Lung microvascular endothelial cell (primary cell): ENCODE results near the gene FHIT. TPM values are rescaled to one million over a fixed set of nuclear protein-coding genes. Genes with fewer than 3 reads are reported as not detected.
"Not testable (repeated sequence)": the region's sequence is repeated elsewhere in the genome, so short reads cannot be mapped to it uniquely, and the experiment has no call there.

Source experiments
- DNase-seq, 2 donors: peaks; one replicate each; pipeline versions ENCODE4 v3.0.0 to v3.0.0-alpha.2; 2010; ENCODE audit warnings: low read depth in 2 of 2
- total RNA-seq: library from RNA; depleted of rRNA; stranded (reverse); fragments of >200 nt; gene quantifications from 2 replicates; pipeline ENCODE4 v1.2.1, GENCODE V29; 2014

The FHIT gene
- total RNA-seq, 1 donor from 2014 or later = 0.79 TPM

- DNase-seq = no peak
Observed at GRCh38 chr3:61227799-61228198, 23.5 kb downstream of the FHIT start.

- DNase-seq = no peak
Observed at GRCh38 chr3:61226166-61226686, 25.0 kb downstream of the FHIT start.

GRCh38 chr3:61224823-61225222 lies 26.4 kb downstream of the FHIT start:
- no peak for DNase-seq

- DNase-seq = no peak
Observed at GRCh38 chr3:61223451-61223850, 27.8 kb downstream of the FHIT start.

- DNase-seq = no peak
Observed at GRCh38 chr3:61222467-61222866, 28.8 kb downstream of the FHIT start.

GRCh38 chr3:61221759-61222362 lies 29.4 kb downstream of the FHIT start:
- no peak for DNase-seq

- DNase-seq = no peak
Observed at GRCh38 chr3:61218504-61218903, 32.7 kb downstream of the FHIT start.

- DNase-seq = not testable (repeated sequence)
Observed at GRCh38 chr3:61216171-61216570, 35.1 kb downstream of the FHIT start.

- no peak for DNase-seq
Observed at GRCh38 chr3:61202086-61202485, 49.2 kb downstream of the FHIT start.

- no peak for DNase-seq
Observed at GRCh38 chr3:61201071-61201470, 50.2 kb downstream of the FHIT start.

- no peak for DNase-seq
Observed at GRCh38 chr3:61200270-61200669, 51.0 kb downstream of the FHIT start.

- no peak for DNase-seq
Observed at GRCh38 chr3:61199843-61200242, 51.4 kb downstream of the FHIT start.

GRCh38 chr3:61194892-61195538 lies 56.2 kb downstream of the FHIT start:
- no peak for DNase-seq

- DNase-seq = no peak
Observed at GRCh38 chr3:61192222-61192621, 59.0 kb downstream of the FHIT start.

- DNase-seq = not testable (repeated sequence)
Observed at GRCh38 chr3:61190205-61190604, 61.0 kb downstream of the FHIT start.

GRCh38 chr3:61186030-61186429 lies 65.2 kb downstream of the FHIT start:
- no peak for DNase-seq

- no peak for DNase-seq
Observed at GRCh38 chr3:61184956-61185355, 66.3 kb downstream of the FHIT start.

GRCh38 chr3:61182662-61183061 lies 68.6 kb downstream of the FHIT start:
- no peak for DNase-seq

GRCh38 chr3:61181874-61182273 lies 69.4 kb downstream of the FHIT start:
- no peak for DNase-seq

GRCh38 chr3:61180206-61180605 lies 71.0 kb downstream of the FHIT start:
- DNase-seq = no peak

- no peak for DNase-seq
Observed at GRCh38 chr3:61178167-61178566, 73.1 kb downstream of the FHIT start.

GRCh38 chr3:61177450-61177849 lies 73.8 kb downstream of the FHIT start:
- DNase-seq = no peak

GRCh38 chr3:61173676-61174075 lies 77.6 kb downstream of the FHIT start:
- DNase-seq = no peak
